ENCODE measurements around the gene RBM6. TPM values are rescaled to one million over a fixed set of nuclear protein-coding genes. Genes with fewer than 3 reads are reported as not detected.
"Not testable (repeated sequence)": the region's sequence is repeated elsewhere in the genome, so short reads cannot be mapped to it uniquely, and the experiment has no call there.

RBM6 gene
- total RNA-seq, 1 experiment from 2014 or later, result 88.3 TPM

DNA sequence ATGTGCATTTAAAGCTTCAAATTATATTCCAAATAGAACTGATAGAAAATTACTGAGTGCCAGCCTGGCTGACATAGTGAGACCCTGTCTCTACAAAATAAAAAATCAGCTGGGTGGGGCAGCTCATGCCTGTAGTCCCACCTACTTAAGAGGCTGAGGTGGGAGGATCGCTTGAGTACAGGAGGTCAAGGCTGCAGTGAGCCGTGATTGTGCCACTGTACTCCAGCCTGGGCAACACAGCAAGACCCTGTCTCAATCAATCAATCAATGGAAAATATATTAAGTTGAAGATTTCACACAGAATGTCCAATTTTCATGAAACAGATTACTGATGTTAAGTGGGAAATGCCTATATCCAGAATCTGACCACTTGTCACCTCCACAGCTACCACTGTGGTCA lies 14.5 kb upstream of the RBM6 start:
- no peaks in the 10 kb centered on the region for H3K27me3 ChIP-seq (ENCODE audit: low read length)
- DNase-seq, result no peak
- no peaks in the 10 kb centered on the region for H4K20me1 ChIP-seq (ENCODE audit: insufficient read depth, low read depth, low read length)
- no peak overlapping the region for H3K4me3 ChIP-seq (ENCODE audit: low read length)
- H3K79me2 ChIP-seq (ENCODE audit: low read length), result peaks cover 16% of the 10 kb centered on the region
- no peaks in the 10 kb centered on the region for H3K9me2 ChIP-seq (replicated peaks; ENCODE audit: insufficient read depth, low read length)
- H3K4me2 ChIP-seq (ENCODE audit: low read depth, low read length, poor library complexity, severe bottlenecking), result no peak overlapping the region
- H3K4me1 ChIP-seq (ENCODE audit: low read length), result peaks cover 22% of the 10 kb centered on the region
- H3K27ac ChIP-seq (ENCODE audit: low read length), result no peak overlapping the region
- H3K9me3 ChIP-seq (ENCODE audit: low read length), result no peaks in the 10 kb centered on the region
- H3K9ac ChIP-seq (ENCODE audit: low read length), result no peak overlapping the region
- no peak overlapping the region for H2AFZ ChIP-seq (ENCODE audit: low read length)
- H3K36me3 ChIP-seq (ENCODE audit: insufficient read depth, low read length), result no peaks in the 10 kb centered on the region

DNA sequence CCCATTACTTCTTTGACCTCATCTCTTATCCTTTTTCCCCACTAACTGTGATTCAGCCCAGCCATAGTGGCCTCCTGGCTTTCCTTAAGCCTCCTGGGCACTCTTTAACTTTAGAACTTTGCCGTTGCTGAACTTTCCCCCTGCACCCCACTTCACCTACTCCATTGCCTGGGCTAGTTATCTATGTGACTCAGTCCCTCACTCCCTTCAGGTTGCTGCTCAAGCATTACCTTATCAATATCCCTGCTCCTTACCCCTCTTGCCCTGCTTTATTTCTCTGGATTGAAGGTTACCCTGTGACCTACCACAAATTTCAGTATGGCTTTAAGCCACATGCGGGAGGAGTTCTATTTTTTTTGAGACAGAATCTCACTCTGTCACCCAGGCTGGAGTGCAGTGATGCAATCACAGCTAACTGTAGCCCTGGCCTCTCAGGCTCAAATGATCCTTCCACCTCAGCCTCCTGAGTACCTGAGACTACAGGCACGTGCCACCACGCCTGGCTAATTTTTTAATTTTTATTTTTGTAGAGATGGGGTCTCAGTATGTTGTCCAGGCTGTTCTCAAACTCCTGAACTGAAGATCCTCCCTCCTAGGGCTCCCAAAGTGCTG lies 13.7 kb upstream of the RBM6 start:
- Histone ChIP-seq H3K36me3 (ENCODE audit: insufficient read depth, low read length) (no peaks in the 10 kb centered on the region), H3K4me3 (ENCODE audit: low read length) (no peak overlapping the region), H3K27ac (ENCODE audit: low read length) (no peak overlapping the region), H3K4me1 (ENCODE audit: low read length) (peaks cover 29% of the 10 kb centered on the region), H3K79me2 (ENCODE audit: low read length) (peaks cover 16% of the 10 kb centered on the region), H3K9me2 (replicated peaks; ENCODE audit: insufficient read depth, low read length) (no peaks in the 10 kb centered on the region), H3K9ac (ENCODE audit: low read length) (no peak overlapping the region), H3K4me2 (ENCODE audit: low read depth, low read length, poor library complexity, severe bottlenecking) (no peak overlapping the region), H4K20me1 (ENCODE audit: insufficient read depth, low read depth, low read length) (no peaks in the 10 kb centered on the region), H3K9me3 (ENCODE audit: low read length) (no peaks in the 10 kb centered on the region), H2AFZ (ENCODE audit: low read length) (no peak overlapping the region), H3K27me3 (ENCODE audit: low read length) (no peaks in the 10 kb centered on the region)
- no peak for DNase-seq

GRCh38 chr3:49927798-49928197 lies 12.2 kb upstream of the RBM6 start:
- no peak for DNase-seq
- peak overlapping the region; percentile 84 for H3K4me2 ChIP-seq (ENCODE audit: low read depth, low read length, poor library complexity, severe bottlenecking)
- H4K20me1 ChIP-seq (ENCODE audit: insufficient read depth, low read depth, low read length), result no peaks in the 10 kb centered on the region
- peaks cover 31% of the 10 kb centered on the region for H3K4me1 ChIP-seq (ENCODE audit: low read length)
- H2AFZ ChIP-seq (ENCODE audit: low read length), result no peak overlapping the region
- H3K9me3 ChIP-seq (ENCODE audit: low read length), result no peaks in the 10 kb centered on the region
- H3K36me3 ChIP-seq (ENCODE audit: insufficient read depth, low read length), result no peaks in the 10 kb centered on the region
- H3K9ac ChIP-seq (ENCODE audit: low read length), result peak overlapping the region; percentile 82; the same call in 1 of the 2 replicates
- H3K79me2 ChIP-seq (ENCODE audit: low read length), result peaks cover 16% of the 10 kb centered on the region
- peak overlapping the region; percentile 12; the same call in 1 of the 2 replicates for H3K27ac ChIP-seq (ENCODE audit: low read length)
- H3K27me3 ChIP-seq (ENCODE audit: low read length), result no peaks in the 10 kb centered on the region
- H3K9me2 ChIP-seq (replicated peaks; ENCODE audit: insufficient read depth, low read length), result no peaks in the 10 kb centered on the region
- no peak overlapping the region; the same call in 1 of the 2 replicates for H3K4me3 ChIP-seq (ENCODE audit: low read length)

DNA sequence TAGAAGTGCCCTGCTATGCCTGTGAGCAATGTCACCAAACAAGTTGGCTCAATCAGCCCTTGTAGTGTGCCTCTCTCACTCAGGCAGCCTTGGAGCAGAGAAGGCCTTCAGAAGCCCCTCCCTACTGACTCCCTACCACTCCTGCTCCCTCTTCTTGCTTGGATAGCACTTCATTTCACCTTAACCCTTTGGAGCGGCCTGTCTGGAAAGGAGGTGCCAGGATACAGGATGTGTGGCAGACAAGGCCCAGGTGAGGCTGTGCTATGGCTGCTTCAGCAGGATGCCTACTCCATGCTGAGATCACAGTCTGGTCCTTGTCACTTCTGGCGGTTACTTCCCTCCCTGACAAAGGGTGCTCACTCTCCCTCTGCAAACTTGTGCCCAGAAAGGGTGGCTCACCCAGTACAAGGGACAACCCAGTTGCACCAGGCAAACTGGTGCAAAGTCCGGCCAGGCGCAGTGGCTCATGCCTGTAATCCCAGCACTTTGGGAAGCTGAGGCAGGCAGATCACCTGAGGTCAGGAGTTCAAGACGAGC lies 11.4 kb upstream of the RBM6 start:
- Histone ChIP-seq H3K9me3 (ENCODE audit: low read length) (no peaks in the 10 kb centered on the region), H3K27me3 (ENCODE audit: low read length) (no peaks in the 10 kb centered on the region), H3K27ac (ENCODE audit: low read length) (peak overlapping the region; percentile 12; the same call in 1 of the 2 replicates), H3K9ac (ENCODE audit: low read length) (peak overlapping the region; percentile 82), H3K9me2 (replicated peaks; ENCODE audit: insufficient read depth, low read length) (no peaks in the 10 kb centered on the region), H4K20me1 (ENCODE audit: insufficient read depth, low read depth, low read length) (no peaks in the 10 kb centered on the region), H3K4me1 (ENCODE audit: low read length) (peaks cover 31% of the 10 kb centered on the region), H2AFZ (ENCODE audit: low read length) (no peak overlapping the region), H3K36me3 (ENCODE audit: insufficient read depth, low read length) (no peaks in the 10 kb centered on the region), H3K4me2 (ENCODE audit: low read depth, low read length, poor library complexity, severe bottlenecking) (peak overlapping the region; percentile 84), H3K79me2 (ENCODE audit: low read length) (peaks cover 16% of the 10 kb centered on the region), H3K4me3 (ENCODE audit: low read length) (peak overlapping the region; percentile 95)
- no peak for DNase-seq

DNA sequence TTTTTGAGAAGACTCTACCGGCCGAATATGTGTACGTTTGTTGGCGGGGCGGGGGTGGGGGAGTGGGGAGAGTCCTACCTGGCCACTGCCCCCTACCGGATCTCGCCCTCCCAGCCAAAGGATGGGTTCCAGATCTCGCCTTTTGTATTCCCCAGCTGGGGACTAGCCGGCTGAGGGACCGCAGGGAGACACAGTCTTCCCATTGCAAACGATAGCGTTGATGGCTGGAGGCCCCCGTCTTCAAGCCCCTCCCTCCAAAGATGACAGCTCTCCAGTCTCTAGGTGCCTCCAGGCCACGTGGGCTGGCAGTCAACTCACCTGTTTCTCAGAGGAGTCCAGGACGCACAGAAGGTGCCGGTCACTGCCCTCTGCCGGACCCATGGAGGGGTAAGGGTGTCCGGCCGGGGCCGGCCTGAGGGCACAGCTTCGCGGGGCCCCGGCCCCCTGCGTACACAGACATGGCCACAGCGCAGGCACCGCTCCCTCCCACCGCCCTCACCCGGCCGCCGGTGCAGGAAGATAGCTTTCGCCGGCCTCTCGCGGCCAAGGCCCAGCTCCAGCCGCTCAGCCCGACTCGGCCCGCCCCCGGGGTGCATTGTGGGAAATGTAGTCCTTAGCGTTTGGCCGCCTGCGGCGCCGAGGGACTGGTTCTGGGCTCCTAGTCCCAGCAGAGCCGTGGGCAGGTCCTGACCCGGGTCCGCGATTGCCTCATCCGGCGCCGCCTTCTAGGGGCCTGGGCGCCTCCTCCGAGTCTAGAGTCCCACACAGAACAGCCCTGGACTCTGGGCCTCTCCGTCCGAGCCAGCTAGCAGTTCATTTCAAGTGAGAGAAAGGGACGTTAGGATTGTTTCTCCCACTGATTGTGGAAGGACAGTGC lies 10.4 kb upstream of the RBM6 start, which contains the start of gene MON1A:
Gene MON1A (minus strand): TSS at position 521 of the 877 bp plus-strand sequence. CDS start 16,465 bp downstream, outside the sequence.
- Histone ChIP-seq H3K9me2 (replicated peaks; ENCODE audit: insufficient read depth, low read length) (no peaks in the 10 kb centered on the region), H3K4me1 (ENCODE audit: low read length) (peaks cover 31% of the 10 kb centered on the region), H3K36me3 (ENCODE audit: insufficient read depth, low read length) (no peaks in the 10 kb centered on the region), H2AFZ (ENCODE audit: low read length) (peak within 1 kb of the TSS; percentile 100), H3K27ac (ENCODE audit: low read length) (peak within 1 kb of the TSS; percentile 70), H3K9ac (ENCODE audit: low read length) (peak within 1 kb of the TSS; percentile 82), H3K79me2 (ENCODE audit: low read length) (peaks cover 16% of the 10 kb centered on the region), H3K27me3 (ENCODE audit: low read length) (no peaks in the 10 kb centered on the region), H3K4me2 (ENCODE audit: low read depth, low read length, poor library complexity, severe bottlenecking) (peak within 1 kb of the TSS; percentile 84), H3K4me3 (ENCODE audit: low read length) (peak within 1 kb of the TSS; percentile 95), H3K9me3 (ENCODE audit: low read length) (no peaks in the 10 kb centered on the region), H4K20me1 (ENCODE audit: insufficient read depth, low read depth, low read length) (no peaks in the 10 kb centered on the region)
- DNase-seq, result peak; percentile 96

DNA sequence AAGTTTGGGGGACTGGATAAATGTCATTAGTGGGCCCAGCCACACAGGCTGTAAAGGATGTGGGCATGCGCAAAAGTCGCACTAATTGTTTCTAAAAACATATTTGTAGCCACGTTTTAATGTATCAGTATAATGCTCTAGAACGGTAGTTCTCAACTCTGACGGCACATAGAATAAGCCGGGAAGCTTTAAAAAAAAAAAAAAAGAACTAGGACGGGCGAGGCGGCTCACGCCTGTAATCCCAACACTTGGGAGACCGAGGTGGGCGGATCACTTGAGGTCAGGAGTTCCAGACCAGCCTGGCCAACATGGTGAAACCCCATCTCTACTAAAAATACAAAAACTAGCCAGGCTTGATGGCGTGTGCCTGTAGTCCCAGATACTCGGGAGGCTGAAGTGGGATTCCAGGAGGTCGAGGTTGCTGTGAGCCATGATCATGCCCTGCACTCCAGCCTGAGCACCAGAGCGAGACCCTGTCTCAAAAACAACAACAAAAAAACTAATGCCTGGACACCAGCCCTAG lies 9.7 kb upstream of the RBM6 start:
- H3K27ac ChIP-seq (ENCODE audit: low read length), result peak overlapping the region; percentile 70
- H3K79me2 ChIP-seq (ENCODE audit: low read length), result peaks cover 16% of the 10 kb centered on the region
- no peaks in the 10 kb centered on the region for H3K36me3 ChIP-seq (ENCODE audit: insufficient read depth, low read length)
- H3K9ac ChIP-seq (ENCODE audit: low read length), result peak overlapping the region; percentile 82
- no peaks in the 10 kb centered on the region for H3K9me2 ChIP-seq (replicated peaks; ENCODE audit: insufficient read depth, low read length)
- H2AFZ ChIP-seq (ENCODE audit: low read length), result peak overlapping the region; percentile 100
- peaks cover 31% of the 10 kb centered on the region for H3K4me1 ChIP-seq (ENCODE audit: low read length)
- H3K27me3 ChIP-seq (ENCODE audit: low read length), result no peaks in the 10 kb centered on the region
- no peak for DNase-seq
- peak overlapping the region; percentile 84 for H3K4me2 ChIP-seq (ENCODE audit: low read depth, low read length, poor library complexity, severe bottlenecking)
- H4K20me1 ChIP-seq (ENCODE audit: insufficient read depth, low read depth, low read length), result no peaks in the 10 kb centered on the region
- H3K4me3 ChIP-seq (ENCODE audit: low read length), result peak overlapping the region; percentile 95
- H3K9me3 ChIP-seq (ENCODE audit: low read length), result no peaks in the 10 kb centered on the region

GRCh38 chr3:49930922-49931321 lies 9.0 kb upstream of the RBM6 start:
- Histone ChIP-seq H3K79me2 (ENCODE audit: low read length) (peaks cover 11% of the 10 kb centered on the region), H3K27me3 (ENCODE audit: low read length) (no peaks in the 10 kb centered on the region), H3K36me3 (ENCODE audit: insufficient read depth, low read length) (no peaks in the 10 kb centered on the region), H3K4me3 (ENCODE audit: low read length) (peak overlapping the region; percentile 95; the same call in 1 of the 2 replicates), H4K20me1 (ENCODE audit: insufficient read depth, low read depth, low read length) (no peaks in the 10 kb centered on the region), H3K4me2 (ENCODE audit: low read depth, low read length, poor library complexity, severe bottlenecking) (peak overlapping the region; percentile 84), H2AFZ (ENCODE audit: low read length) (peak overlapping the region; percentile 100), H3K9me2 (replicated peaks; ENCODE audit: insufficient read depth, low read length) (no peaks in the 10 kb centered on the region), H3K9ac (ENCODE audit: low read length) (peak overlapping the region; percentile 82), H3K4me1 (ENCODE audit: low read length) (peaks cover 31% of the 10 kb centered on the region), H3K9me3 (ENCODE audit: low read length) (no peaks in the 10 kb centered on the region), H3K27ac (ENCODE audit: low read length) (peak overlapping the region; percentile 70)
- DNase-seq, result peak; percentile 73

DNA sequence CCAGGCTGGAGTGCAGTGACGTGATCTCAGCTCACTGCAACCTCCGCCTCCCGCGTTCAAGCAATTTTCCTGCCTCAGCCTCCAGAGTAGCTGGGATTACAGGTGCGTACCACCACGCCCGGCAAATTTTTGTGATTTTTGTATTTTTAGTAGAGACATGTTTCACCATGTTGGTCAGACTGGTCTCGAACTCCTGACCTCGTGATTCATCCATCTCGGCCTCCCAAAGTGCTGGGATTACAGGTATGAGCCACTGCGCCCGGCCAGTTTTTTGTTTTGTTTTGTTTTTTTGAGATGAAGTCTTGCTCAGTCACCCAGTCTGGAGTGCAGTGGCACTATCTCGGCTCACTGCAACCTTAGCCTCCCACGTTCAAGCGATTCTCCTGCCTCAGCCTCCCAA lies 7.7 kb upstream of the RBM6 start:
- H3K4me1 ChIP-seq (ENCODE audit: low read length), result peaks cover 31% of the 10 kb centered on the region
- not testable (repeated sequence) for H3K27ac ChIP-seq (ENCODE audit: low read length); H3K4me2 ChIP-seq (ENCODE audit: low read depth, low read length, poor library complexity, severe bottlenecking); H3K4me3 ChIP-seq (ENCODE audit: low read length); H3K9me2 ChIP-seq (replicated peaks; ENCODE audit: insufficient read depth, low read length); H3K36me3 ChIP-seq (ENCODE audit: insufficient read depth, low read length); H3K9me3 ChIP-seq (ENCODE audit: low read length); H3K79me2 ChIP-seq (ENCODE audit: low read length); H3K27me3 ChIP-seq (ENCODE audit: low read length); H2AFZ ChIP-seq (ENCODE audit: low read length); H3K9ac ChIP-seq (ENCODE audit: low read length); DNase-seq; H4K20me1 ChIP-seq (ENCODE audit: insufficient read depth, low read depth, low read length)
